Fibroblast of the aortic adventitia (primary cell): ENCODE measurements around the gene SRR. TPM values are rescaled to one million over a fixed set of nuclear protein-coding genes. Genes with fewer than 3 reads are reported as not detected.
"Not testable (repeated sequence)": the region's sequence is repeated elsewhere in the genome, so short reads cannot be mapped to it uniquely, and the experiment has no call there.

Source experiments
- DNase-seq: peaks from one replicate; pipeline ENCODE4 v3.0.0-alpha.2; 2010; ENCODE audit warnings: low read depth
- H3K4me3 ChIP-seq: 2 replicates; pipeline ENCODE4 v1.5.1; 2011; ENCODE audit warnings: low read depth, mild to moderate bottlenecking, control low read depth, low read length, moderate library complexity
- total RNA-seq: library from RNA; depleted of rRNA; stranded (reverse); fragments of >200 nt; gene quantifications from 2 replicates; pipeline ENCODE4 v1.2.3, GENCODE V29; 2012; ENCODE audit warnings: low replicate concordance
- TF ChIP-seq, protein P1 (sequence below): IDR thresholded peaks from 2 replicates; pipeline ENCODE4 v1.5.1; 2011; ENCODE audit warnings: mild to moderate bottlenecking, low read length, control low read depth, inconsistent platforms; ENCODE audit not compliant: insufficient read depth

SRR gene, protein sequence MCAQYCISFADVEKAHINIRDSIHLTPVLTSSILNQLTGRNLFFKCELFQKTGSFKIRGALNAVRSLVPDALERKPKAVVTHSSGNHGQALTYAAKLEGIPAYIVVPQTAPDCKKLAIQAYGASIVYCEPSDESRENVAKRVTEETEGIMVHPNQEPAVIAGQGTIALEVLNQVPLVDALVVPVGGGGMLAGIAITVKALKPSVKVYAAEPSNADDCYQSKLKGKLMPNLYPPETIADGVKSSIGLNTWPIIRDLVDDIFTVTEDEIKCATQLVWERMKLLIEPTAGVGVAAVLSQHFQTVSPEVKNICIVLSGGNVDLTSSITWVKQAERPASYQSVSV
- total RNA-seq: 9.1 and 29.4 TPM in 2 replicates

DNA sequence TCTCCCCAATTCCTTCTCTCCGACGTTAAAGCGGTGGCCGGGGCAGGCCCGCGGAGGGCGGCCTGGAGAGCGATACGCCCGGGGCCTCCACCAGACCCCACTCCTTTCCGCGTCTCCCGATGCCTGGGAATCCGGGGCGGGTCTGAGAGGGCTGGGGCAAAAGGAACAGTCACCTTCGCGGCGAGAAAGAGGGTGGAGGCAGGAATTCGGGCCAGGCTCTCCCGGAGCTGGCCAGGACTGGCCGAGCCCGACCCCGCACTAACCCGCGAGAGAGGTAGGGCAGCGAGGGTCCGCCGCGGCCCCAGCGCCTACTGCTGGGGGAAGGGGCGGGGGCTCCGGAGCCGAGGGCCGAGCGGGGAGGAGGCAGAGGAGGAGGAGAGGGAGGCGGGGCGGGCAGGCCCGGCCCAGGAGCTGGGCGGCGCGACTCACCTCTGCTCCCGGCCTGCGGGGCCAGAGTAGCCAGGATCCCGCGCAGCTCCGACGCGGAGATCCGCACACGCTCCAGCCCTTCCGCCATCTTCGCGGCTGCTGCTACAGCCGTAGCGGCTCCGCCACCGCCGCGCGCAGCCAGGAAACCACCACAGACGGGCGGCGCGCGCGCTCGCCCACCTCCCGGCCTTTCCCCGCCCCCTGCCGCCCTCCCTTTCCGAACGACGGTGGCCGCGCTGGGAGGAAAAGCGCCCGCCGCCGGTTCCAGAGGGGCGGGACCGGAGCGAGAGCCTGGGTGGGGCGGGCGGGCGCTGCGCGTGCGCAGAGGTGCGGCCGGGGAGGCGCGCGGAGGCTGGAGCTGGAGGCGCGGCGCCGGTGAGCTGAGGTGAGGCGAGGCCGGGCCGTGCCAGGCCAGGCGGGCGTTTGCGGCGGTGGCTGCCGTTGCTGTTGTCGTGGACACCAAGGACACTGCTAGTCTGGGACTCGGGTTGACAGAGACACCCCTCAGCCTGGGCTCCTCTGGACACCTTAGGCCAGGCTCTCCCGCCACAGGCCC lies at the start of gene SRR, which contains the start of gene SMG6:
SRR (plus strand) TSS at position 747 of the 985 bp plus-strand sequence. CDS start 11,611 bp downstream, outside the sequence.
SMG6 (minus strand) TSS at position 582 of the 985 bp plus-strand sequence; CDS start at position 517, 65 bp downstream.
- DNase-seq: peak; percentile 79
- H3K4me3 ChIP-seq: peak within 1 kb of the TSS; percentile 91
- TF ChIP-seq, protein P1, sequence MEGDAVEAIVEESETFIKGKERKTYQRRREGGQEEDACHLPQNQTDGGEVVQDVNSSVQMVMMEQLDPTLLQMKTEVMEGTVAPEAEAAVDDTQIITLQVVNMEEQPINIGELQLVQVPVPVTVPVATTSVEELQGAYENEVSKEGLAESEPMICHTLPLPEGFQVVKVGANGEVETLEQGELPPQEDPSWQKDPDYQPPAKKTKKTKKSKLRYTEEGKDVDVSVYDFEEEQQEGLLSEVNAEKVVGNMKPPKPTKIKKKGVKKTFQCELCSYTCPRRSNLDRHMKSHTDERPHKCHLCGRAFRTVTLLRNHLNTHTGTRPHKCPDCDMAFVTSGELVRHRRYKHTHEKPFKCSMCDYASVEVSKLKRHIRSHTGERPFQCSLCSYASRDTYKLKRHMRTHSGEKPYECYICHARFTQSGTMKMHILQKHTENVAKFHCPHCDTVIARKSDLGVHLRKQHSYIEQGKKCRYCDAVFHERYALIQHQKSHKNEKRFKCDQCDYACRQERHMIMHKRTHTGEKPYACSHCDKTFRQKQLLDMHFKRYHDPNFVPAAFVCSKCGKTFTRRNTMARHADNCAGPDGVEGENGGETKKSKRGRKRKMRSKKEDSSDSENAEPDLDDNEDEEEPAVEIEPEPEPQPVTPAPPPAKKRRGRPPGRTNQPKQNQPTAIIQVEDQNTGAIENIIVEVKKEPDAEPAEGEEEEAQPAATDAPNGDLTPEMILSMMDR: no peak

DNA sequence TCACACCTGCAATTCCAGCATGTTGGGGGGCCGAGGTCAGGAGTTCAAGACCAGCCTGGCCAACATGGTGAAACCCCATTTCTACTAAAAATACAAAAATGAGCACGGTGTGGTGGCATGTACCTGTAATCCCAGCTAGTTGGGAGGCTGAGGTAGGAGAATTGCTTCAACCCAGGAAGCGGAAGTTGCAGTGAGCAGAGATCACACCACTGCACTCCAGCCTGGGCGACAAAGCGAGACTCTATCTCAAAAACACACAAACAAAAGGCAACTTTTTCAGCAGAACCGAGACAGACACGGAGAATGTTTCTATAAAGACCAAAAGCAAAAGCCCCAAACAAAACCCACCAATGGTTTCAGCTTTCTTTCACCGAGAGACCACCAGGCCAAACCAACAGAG lies 44.9 kb upstream of the SRR start:
- not testable (repeated sequence) for H3K4me3 ChIP-seq, DNase-seq

DNA sequence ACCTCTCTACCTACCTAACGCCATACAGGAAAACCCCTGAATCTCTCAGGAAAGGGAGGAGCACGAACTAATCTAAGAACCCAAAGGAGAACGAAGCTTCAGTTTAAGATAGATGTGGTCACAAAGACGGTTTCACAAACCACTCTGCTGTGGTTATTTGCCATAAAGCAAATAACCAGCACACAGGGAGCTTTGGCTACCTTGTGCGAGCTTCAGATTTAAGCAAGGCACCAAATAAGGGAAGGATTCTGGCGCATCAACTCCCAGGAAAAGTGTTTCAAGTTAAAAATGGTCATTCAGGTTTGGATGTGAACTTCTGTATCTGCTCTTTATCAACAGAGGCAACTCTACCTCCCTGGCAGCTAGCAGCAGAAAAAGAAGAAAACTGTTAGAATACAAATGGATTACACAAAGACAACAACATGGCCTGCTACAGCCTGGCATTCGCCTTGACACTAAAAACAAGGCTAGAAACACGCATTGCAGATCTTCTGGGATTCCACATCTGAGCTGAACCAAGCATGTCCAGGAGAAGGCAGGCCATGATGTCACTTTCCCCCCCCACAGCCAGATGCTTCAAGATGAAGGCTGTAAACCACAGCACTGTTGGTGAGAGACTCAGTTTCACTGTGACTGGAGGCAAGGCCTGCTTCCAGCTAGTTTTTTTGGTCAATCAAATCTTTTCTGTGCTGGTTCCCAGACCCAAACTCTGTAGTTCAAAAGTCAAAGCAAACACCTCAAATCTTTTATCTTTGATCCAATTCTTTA lies 43.8 kb upstream of the SRR start:
- TF ChIP-seq, protein P1: no peak
- peak; percentile 45 for DNase-seq
- no peak overlapping the region for H3K4me3 ChIP-seq

DNA sequence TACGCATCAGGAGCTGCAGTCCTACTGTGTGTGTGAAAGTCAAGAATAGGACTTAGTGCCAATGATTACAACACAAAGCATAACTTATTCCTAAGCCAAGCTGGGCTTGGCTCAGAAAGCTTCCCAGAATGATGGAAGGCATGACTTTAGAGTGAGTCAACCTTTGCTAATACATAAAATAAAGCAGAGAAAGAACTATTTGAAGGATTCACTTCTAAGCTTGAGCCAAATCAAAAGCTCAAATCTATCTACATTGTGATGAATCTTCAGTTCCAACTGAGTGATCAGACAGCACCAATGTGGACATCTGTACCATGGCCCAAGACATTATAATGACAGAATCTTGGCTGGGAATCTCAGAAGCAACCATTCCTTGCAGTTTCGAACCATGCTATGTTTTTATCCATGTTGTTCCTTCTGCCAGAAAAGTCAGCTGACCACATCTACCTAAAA lies 41.6 kb upstream of the SRR start:
- H3K4me3 ChIP-seq: no peak overlapping the region
- DNase-seq: peak; percentile 91
- TF ChIP-seq, protein P1: no peak

DNA sequence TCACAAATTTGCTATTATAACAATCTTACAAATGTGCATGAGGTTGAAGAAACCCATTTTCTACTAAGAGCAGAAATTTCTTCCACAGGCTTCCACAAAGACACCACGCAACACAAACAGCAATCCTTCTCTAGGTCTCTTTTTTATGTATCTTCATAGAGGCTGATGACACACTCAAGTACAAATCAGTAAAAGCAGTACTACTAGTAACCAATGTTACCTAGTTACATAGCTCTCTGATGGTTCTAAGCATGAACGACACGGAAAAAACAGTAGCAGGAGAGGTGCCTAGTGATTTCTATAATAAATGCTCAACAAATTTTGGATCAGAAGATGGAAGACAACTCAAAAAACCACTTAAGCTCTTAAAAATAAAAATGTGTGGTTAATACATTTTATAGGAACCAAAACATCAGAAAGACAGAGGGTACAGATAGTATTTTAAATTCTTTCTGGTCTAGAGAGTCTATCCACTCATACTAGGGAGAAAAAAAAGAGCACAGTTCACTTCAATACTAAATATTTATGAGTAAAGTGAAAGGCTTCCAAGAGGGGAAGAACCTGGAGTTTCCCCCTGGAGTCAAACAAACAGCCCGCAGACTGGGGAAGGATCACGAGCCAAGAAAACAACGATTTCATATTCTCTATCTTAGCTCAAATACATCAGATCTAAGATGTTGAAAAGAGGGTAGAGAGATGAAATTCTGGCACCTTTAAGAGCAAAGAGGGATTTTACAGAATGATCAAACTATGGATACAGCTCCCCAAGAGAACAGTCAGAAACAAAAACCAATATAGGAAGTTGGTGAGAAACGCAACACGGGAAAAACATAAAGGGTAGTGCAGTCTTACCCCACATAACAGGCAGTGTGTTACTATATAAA lies 40.3 kb upstream of the SRR start:
- TF ChIP-seq, protein P1: no peak
- peak; percentile 76 for DNase-seq
- no peak overlapping the region for H3K4me3 ChIP-seq

DNA sequence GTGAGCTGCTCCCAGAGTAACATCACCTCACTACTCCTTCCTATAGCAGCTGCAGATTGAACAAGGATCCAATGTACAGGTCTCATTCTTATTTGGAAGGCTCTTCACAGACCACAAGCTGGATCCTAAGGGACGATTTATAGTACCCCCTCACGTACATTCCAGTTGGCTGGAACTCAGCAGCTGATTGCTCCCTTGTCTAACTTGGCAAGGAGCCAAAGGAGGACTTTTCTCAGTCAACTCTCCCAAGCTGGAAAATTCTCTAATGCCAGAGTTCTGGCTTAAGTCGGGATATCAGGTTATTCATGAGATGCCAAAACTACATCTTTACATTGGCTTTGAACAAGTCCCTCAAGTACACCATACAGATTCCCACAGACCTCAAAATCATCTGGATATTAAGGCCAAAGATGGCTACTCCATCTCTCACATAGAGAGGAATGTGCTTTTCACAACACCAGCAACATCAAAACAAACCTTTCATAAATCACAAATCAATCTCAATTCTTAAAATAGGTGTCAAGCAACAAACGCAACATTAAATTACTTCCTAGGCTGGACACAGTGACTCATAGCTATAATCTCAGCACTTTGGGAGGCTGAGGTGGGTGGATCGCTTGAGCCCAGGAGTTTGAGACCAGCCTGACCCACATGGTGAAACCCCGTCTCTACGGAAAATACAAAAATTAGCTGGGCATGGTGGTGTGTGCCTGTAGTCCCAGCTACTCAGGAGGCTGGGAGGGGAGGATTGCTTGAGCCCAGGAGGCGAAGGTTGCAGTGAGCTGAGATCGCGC lies 39.5 kb upstream of the SRR start:
- peak; percentile 58 for DNase-seq
- no peak overlapping the region for H3K4me3 ChIP-seq
- TF ChIP-seq, protein P1: no peak

DNA sequence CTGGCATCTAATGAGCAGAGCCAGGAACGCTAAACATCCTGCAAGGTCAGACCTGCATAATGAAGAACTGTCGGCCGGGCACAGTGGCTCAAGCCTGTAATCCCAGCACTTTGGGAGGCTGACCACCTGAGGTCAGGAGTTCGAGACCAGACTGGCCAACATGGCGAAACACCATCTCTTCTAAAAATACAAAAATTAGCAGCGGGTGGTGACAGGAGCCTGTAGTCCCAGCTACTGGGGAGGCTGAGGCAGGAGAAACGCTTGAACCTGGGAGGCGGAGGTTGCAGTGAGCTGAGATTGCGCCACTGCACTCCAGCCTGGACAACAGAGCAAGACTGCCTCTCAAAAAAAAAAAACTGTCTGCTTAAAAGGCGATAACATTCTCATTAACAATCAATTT lies 38.6 kb upstream of the SRR start:
- DNase-seq, H3K4me3 ChIP-seq: not testable (repeated sequence)
